ENCODE data around the gene SLAIN1. TPM values are rescaled to one million over a fixed set of nuclear protein-coding genes. Genes with fewer than 3 reads are reported as not detected.
"Not testable (repeated sequence)": the region's sequence is repeated elsewhere in the genome, so short reads cannot be mapped to it uniquely, and the experiment has no call there.

SLAIN1 gene
- polyA plus RNA-seq (2012; ENCODE audit: missing spikeins): 70.8 TPM

GRCh38 chr13:77697217-77698103 is at the start of gene SLAIN1:
SLAIN1 (plus strand) TSS chr13:77697687; CDS start chr13:77697914, 227 bp downstream.
- DNase-seq (ENCODE audit: insufficient read length): peak; percentile 71
- peak; percentile 74; the same call in 1 of the 2 replicates for TF ChIP-seq POLR2A (IDR thresholded peaks at IDR 0.05; ENCODE audit: low read depth, low read length)
- peak; percentile 64 for TF ChIP-seq POLR2AphosphoS5 (IDR thresholded peaks at IDR 0.05; ENCODE audit: low read depth, low read length)
- TF ChIP-seq TAF1 (IDR thresholded peaks at IDR 0.05; ENCODE audit: borderline replicate concordance, low read depth, low read length): no peak
- peak; percentile 96 for FAIRE-seq

GRCh38 chr13:77650409-77650808 is 47.1 kb upstream of the SLAIN1 start:
- no peak for TF ChIP-seq TAF1 (IDR thresholded peaks at IDR 0.05; ENCODE audit: borderline replicate concordance, low read depth, low read length)
- TF ChIP-seq POLR2A (IDR thresholded peaks at IDR 0.05; ENCODE audit: low read depth, low read length): no peak
- no peak for TF ChIP-seq POLR2AphosphoS5 (IDR thresholded peaks at IDR 0.05; ENCODE audit: low read depth, low read length)
- FAIRE-seq (no peak), DNase-seq (ENCODE audit: insufficient read length) (no peak)

DNA sequence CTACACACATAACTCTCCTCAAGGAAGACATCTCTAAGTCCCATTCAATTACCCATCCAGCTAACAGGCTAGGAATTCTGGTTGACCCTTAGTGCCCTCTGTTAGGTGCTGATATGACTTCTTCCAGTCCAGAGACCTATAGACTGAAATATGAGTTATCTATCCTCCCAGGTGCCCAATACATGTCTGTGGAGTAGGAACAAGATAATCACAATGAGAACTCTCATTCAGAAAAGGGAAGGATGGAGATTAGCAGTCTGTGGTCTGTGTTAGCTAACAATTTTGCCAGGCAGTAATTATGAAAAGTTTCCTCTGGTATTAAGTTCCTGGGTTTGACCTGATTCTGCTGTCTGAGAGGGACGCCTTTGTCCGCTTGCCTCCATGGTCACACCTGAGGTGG is 44.2 kb upstream of the SLAIN1 start:
- FAIRE-seq (no peak), DNase-seq (ENCODE audit: insufficient read length) (no peak)
- TF ChIP-seq POLR2AphosphoS5 (IDR thresholded peaks at IDR 0.05; ENCODE audit: low read depth, low read length): no peak
- no peak for TF ChIP-seq POLR2A (IDR thresholded peaks at IDR 0.05; ENCODE audit: low read depth, low read length)
- TF ChIP-seq TAF1 (IDR thresholded peaks at IDR 0.05; ENCODE audit: borderline replicate concordance, low read depth, low read length): no peak

DNA sequence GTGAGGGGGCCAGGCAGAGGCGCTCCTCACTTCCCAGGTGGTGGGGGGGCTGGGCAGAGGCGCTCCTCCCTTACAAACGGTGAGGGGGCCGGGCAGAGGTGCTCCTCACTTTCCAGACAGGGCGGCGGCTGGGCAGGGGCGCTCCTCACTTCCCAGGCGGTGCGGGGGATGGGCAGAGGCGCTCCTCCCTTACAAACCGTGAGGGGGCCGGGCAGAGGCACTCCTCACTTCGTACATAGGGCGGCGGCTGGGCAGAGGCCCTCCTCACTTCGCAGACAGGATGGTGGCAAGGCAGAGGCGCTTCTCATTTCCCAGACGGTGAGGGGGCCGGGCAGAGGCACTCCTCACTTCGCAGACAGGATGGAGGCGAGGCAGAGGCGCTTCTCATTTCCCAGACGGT is 37.5 kb upstream of the SLAIN1 start:
- FAIRE-seq; DNase-seq (ENCODE audit: insufficient read length): not testable (repeated sequence)

DNA sequence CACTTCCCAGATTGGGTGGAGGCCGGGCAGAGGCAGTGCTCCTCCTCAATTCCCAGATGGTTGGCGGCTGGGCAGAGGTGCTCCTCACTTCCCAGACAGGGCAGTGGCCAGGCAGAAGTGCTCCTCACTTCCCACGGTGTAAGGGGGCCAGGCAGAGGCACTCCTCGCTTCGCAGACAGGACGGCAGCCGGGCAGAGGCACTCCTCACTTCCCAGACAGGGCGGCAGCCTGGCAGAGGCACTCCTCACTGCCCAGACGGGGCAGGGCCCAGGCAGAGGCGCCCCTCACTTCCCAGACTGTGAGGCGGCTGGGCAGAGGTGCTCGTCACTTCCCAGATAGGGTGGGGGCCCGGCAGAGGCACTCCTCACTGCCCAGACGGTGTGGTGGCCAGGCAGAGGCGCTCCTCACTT is 36.6 kb upstream of the SLAIN1 start:
- DNase-seq (ENCODE audit: insufficient read length): no peak
- FAIRE-seq: no peak
- TF ChIP-seq TAF1 (IDR thresholded peaks at IDR 0.05; ENCODE audit: borderline replicate concordance, low read depth, low read length) (no peak), POLR2AphosphoS5 (IDR thresholded peaks at IDR 0.05; ENCODE audit: low read depth, low read length) (no peak), POLR2A (IDR thresholded peaks at IDR 0.05; ENCODE audit: low read depth, low read length) (no peak)

GRCh38 chr13:77662301-77662700 is 35.2 kb upstream of the SLAIN1 start:
- not testable (repeated sequence) for FAIRE-seq; DNase-seq (ENCODE audit: insufficient read length)

DNA sequence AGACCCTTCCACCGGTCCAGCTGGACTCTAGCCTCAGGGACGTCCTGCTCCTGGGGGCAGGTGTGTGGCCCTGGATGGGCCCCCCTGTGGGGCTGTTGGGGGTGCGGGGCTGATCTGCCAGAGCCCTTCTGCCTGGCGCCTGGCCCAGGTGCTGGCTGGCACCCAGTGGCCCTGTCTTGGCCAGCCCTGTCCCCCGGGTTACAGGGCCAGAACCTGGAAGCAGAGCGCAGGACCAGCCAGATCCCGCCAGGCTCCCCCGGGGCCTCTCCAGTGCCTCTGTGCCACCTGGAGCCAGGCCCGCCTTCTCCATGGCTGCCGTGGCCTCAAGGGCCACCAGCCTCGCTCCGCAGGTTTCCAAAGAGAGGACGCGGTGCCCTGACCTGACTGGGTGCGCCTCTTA is 34.7 kb upstream of the SLAIN1 start:
- FAIRE-seq; DNase-seq (ENCODE audit: insufficient read length): not testable (repeated sequence)

DNA sequence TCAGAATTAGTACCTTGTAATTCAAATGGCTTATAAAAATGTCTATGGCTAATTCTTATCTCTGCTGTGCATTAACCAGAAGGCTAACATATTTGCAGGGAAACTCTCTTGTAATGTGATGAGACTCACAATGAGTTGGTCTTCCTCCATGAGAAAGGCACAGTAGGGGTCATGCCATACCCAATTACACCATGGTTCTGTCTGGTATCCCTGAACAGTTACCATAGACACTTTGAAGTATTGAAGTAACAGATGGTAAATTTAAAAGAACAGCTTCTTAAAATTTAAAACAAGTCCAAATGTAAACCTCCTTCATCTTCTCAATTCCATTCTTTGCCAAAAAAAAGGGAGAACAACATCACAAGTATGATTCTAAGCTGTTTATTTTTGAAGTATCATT is 22.6 kb upstream of the SLAIN1 start:
- DNase-seq (ENCODE audit: insufficient read length) (no peak), FAIRE-seq (no peak)
- TF ChIP-seq POLR2AphosphoS5 (IDR thresholded peaks at IDR 0.05; ENCODE audit: low read depth, low read length) (no peak), POLR2A (IDR thresholded peaks at IDR 0.05; ENCODE audit: low read depth, low read length) (no peak), TAF1 (IDR thresholded peaks at IDR 0.05; ENCODE audit: borderline replicate concordance, low read depth, low read length) (no peak)

DNA sequence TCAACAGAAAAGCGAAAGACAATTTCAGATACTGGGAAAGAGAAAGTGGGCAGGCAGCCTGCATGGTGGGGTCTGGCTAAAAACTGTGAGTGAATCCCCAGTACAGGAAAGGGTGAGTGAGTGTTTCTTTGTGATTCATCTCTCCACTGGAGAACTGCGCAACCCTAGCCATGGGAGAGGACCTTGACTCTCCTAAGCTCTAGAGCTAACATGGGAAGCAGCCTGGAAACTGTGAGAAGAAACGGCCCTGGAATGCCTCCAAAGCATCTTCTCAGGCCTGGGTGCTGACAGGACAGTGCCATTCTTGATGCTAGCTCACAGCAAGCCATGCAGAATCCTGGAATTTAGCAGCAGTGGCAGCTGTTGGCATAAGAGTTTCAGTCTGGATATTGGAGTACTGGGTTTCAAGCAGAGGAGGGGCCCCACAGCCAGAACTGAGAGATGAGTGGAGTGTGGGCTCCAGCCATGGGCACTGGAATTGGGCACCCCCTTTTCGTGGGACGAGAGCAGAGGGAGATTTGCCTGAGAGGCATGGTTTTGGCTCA is 18.7 kb upstream of the SLAIN1 start:
- DNase-seq (ENCODE audit: insufficient read length) (no peak), FAIRE-seq (no peak)
- TF ChIP-seq POLR2AphosphoS5 (IDR thresholded peaks at IDR 0.05; ENCODE audit: low read depth, low read length) (no peak), POLR2A (IDR thresholded peaks at IDR 0.05; ENCODE audit: low read depth, low read length) (no peak), TAF1 (IDR thresholded peaks at IDR 0.05; ENCODE audit: borderline replicate concordance, low read depth, low read length) (no peak)

DNA sequence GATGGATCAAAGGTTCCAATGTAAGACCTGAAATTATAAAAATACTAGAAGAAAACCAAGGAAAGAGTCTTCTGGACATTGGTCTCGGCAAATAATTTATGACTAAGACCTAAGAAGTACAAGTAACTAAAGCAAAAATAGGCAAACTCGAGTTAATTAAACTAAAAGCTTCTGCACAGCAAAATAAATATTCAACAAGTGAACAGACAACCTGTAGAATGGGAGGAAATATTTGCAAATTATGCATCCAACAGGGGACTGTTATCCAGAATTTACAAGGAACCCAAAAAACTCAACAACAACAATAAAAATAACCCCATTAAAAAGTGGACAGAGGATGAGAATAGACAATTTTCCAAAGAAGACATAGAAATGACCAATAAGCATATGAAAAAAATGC is 9.7 kb upstream of the SLAIN1 start:
- FAIRE-seq (no peak), DNase-seq (ENCODE audit: insufficient read length) (no peak)
- TF ChIP-seq POLR2A (IDR thresholded peaks at IDR 0.05; ENCODE audit: low read depth, low read length) (no peak), POLR2AphosphoS5 (IDR thresholded peaks at IDR 0.05; ENCODE audit: low read depth, low read length) (no peak), TAF1 (IDR thresholded peaks at IDR 0.05; ENCODE audit: borderline replicate concordance, low read depth, low read length) (no peak)

DNA sequence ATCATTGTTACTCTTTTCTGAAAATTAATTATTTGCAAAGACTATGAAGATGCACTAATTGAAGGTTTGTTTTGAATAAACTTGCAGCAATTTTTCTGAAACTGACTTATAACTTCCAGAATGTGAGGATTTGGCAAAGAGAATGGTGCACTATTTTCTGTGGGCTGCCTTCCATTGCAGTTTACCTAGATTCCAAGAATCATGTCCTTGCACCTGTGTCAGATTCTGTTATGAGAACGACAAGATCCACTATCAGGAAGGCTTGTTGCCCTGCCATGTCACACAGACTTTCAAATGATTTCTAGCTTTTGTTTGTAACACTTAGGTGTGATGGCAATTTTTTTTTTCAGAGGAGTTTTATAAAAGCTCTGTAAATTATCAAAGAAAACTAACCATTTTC is 5.6 kb upstream of the SLAIN1 start:
- no peak for DNase-seq (ENCODE audit: insufficient read length)
- TF ChIP-seq TAF1 (IDR thresholded peaks at IDR 0.05; ENCODE audit: borderline replicate concordance, low read depth, low read length) (no peak), POLR2A (IDR thresholded peaks at IDR 0.05; ENCODE audit: low read depth, low read length) (no peak), POLR2AphosphoS5 (IDR thresholded peaks at IDR 0.05; ENCODE audit: low read depth, low read length) (no peak)
- no peak for FAIRE-seq

- no peak for FAIRE-seq
- DNase-seq (ENCODE audit: insufficient read length): no peak
- TF ChIP-seq POLR2AphosphoS5 (IDR thresholded peaks at IDR 0.05; ENCODE audit: low read depth, low read length) (no peak), TAF1 (IDR thresholded peaks at IDR 0.05; ENCODE audit: borderline replicate concordance, low read depth, low read length) (no peak)
Observed at GRCh38 chr13:77692746-77693448, 4.6 kb upstream of the SLAIN1 start.

Data from GM12892 (cell line).